Spleen (tissue), 3 donors: ENCODE measurements around the gene AZU1.

Source experiments
- POLR2A ChIP-seq, 3 donors: fragments of 450-650 bp; IDR thresholded peaks; one replicate each; pipeline ENCODE4 v1.5.1; 2017; ENCODE audit warnings: antibody characterized with exemption in 3 of 3, mild to moderate bottlenecking in 1 of 3
- POLR2AphosphoS5 ChIP-seq, 3 donors: sonication (generic); formaldehyde crosslinking; IDR thresholded peaks; one replicate each; pipeline ENCODE4 v1.5.1; 2017; ENCODE audit warnings: antibody characterized with exemption in 3 of 3

DNA sequence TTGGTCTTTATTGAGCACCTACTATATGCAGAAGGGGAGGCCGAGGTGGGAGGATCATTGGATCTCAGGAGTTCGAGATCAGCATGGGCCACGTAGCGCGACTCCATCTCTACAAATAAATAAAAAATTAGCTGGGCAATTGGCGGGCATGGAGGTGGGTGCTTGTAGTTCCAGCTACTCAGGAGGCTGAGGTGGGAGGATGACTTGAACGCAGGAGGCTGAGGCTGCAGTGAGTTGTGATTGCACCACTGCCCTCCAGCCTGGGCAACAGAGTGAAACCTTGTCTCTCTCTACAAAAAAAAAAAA, 35.6 kb downstream of the AZU1 start:
- no peak for TF ChIP-seq POLR2A (IDR thresholded peaks at IDR 0.05)
- TF ChIP-seq POLR2AphosphoS5 (IDR thresholded peaks at IDR 0.05) = no peak
